SH-SY5Y (cell line): ENCODE data around the gene CHD6.

Experiments used
- GATA2 ChIP-seq: IDR thresholded peaks from 2 replicates; pipeline ENCODE4 v1.6.1; 2011; ENCODE audit warnings: mild to moderate bottlenecking, low read depth, low read length
- GATA3 ChIP-seq: IDR thresholded peaks from 2 replicates; pipeline ENCODE4 v1.6.1; 2011; ENCODE audit warnings: low read depth, mild to moderate bottlenecking, low read length, moderate library complexity

GRCh38 chr20:41587956-41588355 is 30.2 kb downstream of the CHD6 start:
- no peak for TF ChIP-seq GATA2
- TF ChIP-seq GATA3 = no peak
